PC-9 (cell line): ENCODE data around the gene ARHGEF1. TPM values are rescaled to one million over a fixed set of nuclear protein-coding genes. Genes with fewer than 3 reads are reported as not detected.
A peak's percentile ranks its signal among the peaks of the same experiment; 100 is the strongest.

ENCODE experiments used
- BruUV-seq: library from RNA; stranded (reverse); fragments of 400-500 nt; replicated peaks from 2 replicates; lab custom pipeline; 2021; lab: Mats Ljungman, UMichigan
- CTCF ChIA-PET: fragments of 300-600 bp; sonication (Branson Sonifier 250); formaldehyde crosslinking; loops from one replicate; lab custom pipeline; 2022; ENCODE audit warnings: antibody characterized with exemption; lab: Charles Lee
- POLR2A ChIA-PET: fragments of 300-600 bp; sonication (Branson Sonifier 250); formaldehyde crosslinking; loops from one replicate; lab custom pipeline; 2022; ENCODE audit warnings: antibody characterized with exemption; ENCODE audit not compliant: unreplicated experiment; lab: Charles Lee
- DNase-seq, 2 experiments: peaks; one replicate each; pipeline versions ENCODE4 v3.0.0 to v3.0.0-alpha.2; 2015 to 2022; ENCODE audit warnings: mixed read lengths in 1 of 2
- H2AFZ ChIP-seq: fragments of 200-600 bp; sonication (generic); 2 replicates; pipeline ENCODE4 v1.8.1; 2017; ENCODE audit warnings: antibody characterized with exemption
- H3F3A ChIP-seq: fragments of 200-600 bp; sonication (generic); 2 replicates; pipeline ENCODE4 v1.8.1; 2017; ENCODE audit warnings: antibody characterized with exemption, mild to moderate bottlenecking, low read depth; ENCODE audit not compliant: insufficient read depth
- H3K27ac ChIP-seq: fragments of 200-600 bp; sonication (generic); 2 replicates; pipeline ENCODE4 v1.6.1; 2016; ENCODE audit warnings: mixed run types
- H3K27me3 ChIP-seq: fragments of 200-600 bp; sonication (generic); 2 replicates; pipeline ENCODE4 v1.6.1; 2016; ENCODE audit warnings: low read depth, mixed run types; ENCODE audit not compliant: insufficient read depth
- H3K36me3 ChIP-seq: fragments of 200-600 bp; sonication (generic); 2 replicates; pipeline ENCODE4 v1.6.1; 2016; ENCODE audit warnings: low read depth, mixed run types
- H3K4me1 ChIP-seq: fragments of 200-600 bp; sonication (generic); replicated peaks from 2 replicates; pipeline ENCODE4 v1.6.1; 2016; ENCODE audit warnings: mixed run types; ENCODE audit not compliant: insufficient read depth
- H3K4me2 ChIP-seq: fragments of 200-600 bp; sonication (generic); 2 replicates; pipeline ENCODE4 v1.6.1; 2017; ENCODE audit warnings: mixed run types
- H3K4me3 ChIP-seq: fragments of 200-600 bp; sonication (generic); 2 replicates; pipeline ENCODE4 v1.6.1; 2016; ENCODE audit warnings: mixed run types
- H3K79me2 ChIP-seq: fragments of 200-600 bp; sonication (generic); 2 replicates; pipeline ENCODE4 v1.6.1; 2017; ENCODE audit warnings: low read depth, mixed run types
- H3K9me2 ChIP-seq: fragments of 200-600 bp; sonication (generic); 2 replicates; pipeline ENCODE4 v1.8.1; 2017; ENCODE audit warnings: mild to moderate bottlenecking; ENCODE audit not compliant: insufficient read depth
- H3K9me3 ChIP-seq: fragments of 200-600 bp; sonication (generic); 2 replicates; pipeline ENCODE4 v1.8.1; 2016; ENCODE audit warnings: low read depth; ENCODE audit not compliant: insufficient read depth
- H4K20me1 ChIP-seq: fragments of 200-600 bp; sonication (generic); 2 replicates; pipeline ENCODE4 v1.8.1; 2017; ENCODE audit not compliant: insufficient read depth
- EZH2 ChIP-seq: fragments of 200-600 bp; sonication (generic); IDR thresholded peaks from 2 replicates; pipeline ENCODE4 v1.8.0; 2017; ENCODE audit warnings: antibody characterized with exemption, low read depth
- intact Hi-C: fragments of 100-400 bp; cut with micrococcal nuclease; formaldehyde crosslinking; loops from one replicate; pipeline ENCODE4 v1.10.0; 2022; ENCODE audit not compliant: unreplicated experiment
- total RNA-seq: library from RNA; stranded (reverse); gene quantifications from 2 replicates; pipeline ENCODE4 v1.2.3, GENCODE V29; 2021
- TF ChIP-seq, protein P1 (sequence below): fragments of 200-600 bp; sonication (generic); conservative IDR thresholded peaks from 2 replicates; pipeline ENCODE4 v1.6.1; 2017; ENCODE audit warnings: mixed run types, antibody characterized with exemption, mild to moderate bottlenecking, moderate library complexity

ARHGEF1 gene
- total RNA-seq, 1 experiment from 2014 or later, result 101 TPM

- Histone ChIP-seq H3F3A (peaks cover 11% of the 10 kb centered on the region; the same call in 1 of the 2 replicates), H3K9me3 (no peaks in the 10 kb centered on the region), H4K20me1 (no peaks in the 10 kb centered on the region), H2AFZ (no peak overlapping the region), H3K4me1 (peaks cover 9% of the 10 kb centered on the region; the same call in 1 of the 2 replicates), H3K27me3 (peaks cover 77% of the 10 kb centered on the region), H3K4me2 (no peak overlapping the region), H3K4me3 (no peak overlapping the region), H3K9me2 (no peaks in the 10 kb centered on the region), H3K27ac (no peak overlapping the region), H3K36me3 (no peaks in the 10 kb centered on the region), H3K79me2 (no peaks in the 10 kb centered on the region)
- no peak for DNase-seq
- intact Hi-C loops, result no loop called here
- CTCF ChIA-PET, result no interaction called here
- no TSS peak for BruUV-seq
- POLR2A ChIA-PET, result no interaction called here
- TF ChIP-seq, protein P1, sequence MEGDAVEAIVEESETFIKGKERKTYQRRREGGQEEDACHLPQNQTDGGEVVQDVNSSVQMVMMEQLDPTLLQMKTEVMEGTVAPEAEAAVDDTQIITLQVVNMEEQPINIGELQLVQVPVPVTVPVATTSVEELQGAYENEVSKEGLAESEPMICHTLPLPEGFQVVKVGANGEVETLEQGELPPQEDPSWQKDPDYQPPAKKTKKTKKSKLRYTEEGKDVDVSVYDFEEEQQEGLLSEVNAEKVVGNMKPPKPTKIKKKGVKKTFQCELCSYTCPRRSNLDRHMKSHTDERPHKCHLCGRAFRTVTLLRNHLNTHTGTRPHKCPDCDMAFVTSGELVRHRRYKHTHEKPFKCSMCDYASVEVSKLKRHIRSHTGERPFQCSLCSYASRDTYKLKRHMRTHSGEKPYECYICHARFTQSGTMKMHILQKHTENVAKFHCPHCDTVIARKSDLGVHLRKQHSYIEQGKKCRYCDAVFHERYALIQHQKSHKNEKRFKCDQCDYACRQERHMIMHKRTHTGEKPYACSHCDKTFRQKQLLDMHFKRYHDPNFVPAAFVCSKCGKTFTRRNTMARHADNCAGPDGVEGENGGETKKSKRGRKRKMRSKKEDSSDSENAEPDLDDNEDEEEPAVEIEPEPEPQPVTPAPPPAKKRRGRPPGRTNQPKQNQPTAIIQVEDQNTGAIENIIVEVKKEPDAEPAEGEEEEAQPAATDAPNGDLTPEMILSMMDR, result no peak
- no peak for TF ChIP-seq EZH2
These were observed 43.2 kb downstream of the ARHGEF1 start for GRCh38 chr19:41926028-41926762.

- Histone ChIP-seq H3K27ac (no peak overlapping the region), H3F3A (peaks cover 11% of the 10 kb centered on the region; the same call in 1 of the 2 replicates), H2AFZ (no peak overlapping the region), H3K79me2 (no peaks in the 10 kb centered on the region), H3K36me3 (no peaks in the 10 kb centered on the region), H3K9me3 (no peaks in the 10 kb centered on the region), H3K27me3 (peaks cover 75% of the 10 kb centered on the region), H4K20me1 (no peaks in the 10 kb centered on the region), H3K4me1 (peaks cover 9% of the 10 kb centered on the region; the same call in 1 of the 2 replicates), H3K4me2 (no peak overlapping the region), H3K9me2 (no peaks in the 10 kb centered on the region), H3K4me3 (no peak overlapping the region)
- intact Hi-C loops, result no loop called here
- no peak for DNase-seq
- BruUV-seq, result no TSS peak
- ChIA-PET POLR2A (no interaction called here), CTCF (no interaction called here)
- TF ChIP-seq, protein P1, result no peak
- TF ChIP-seq EZH2, result no peak
These were observed 43.9 kb downstream of the ARHGEF1 start for GRCh38 chr19:41926763-41927496.

GRCh38 chr19:41927497-41928192, 44.7 kb downstream of the ARHGEF1 start:
- H3K9me2 ChIP-seq, result no peaks in the 10 kb centered on the region
- peak overlapping the region; percentile 68 for H2AFZ ChIP-seq
- H3K79me2 ChIP-seq, result no peaks in the 10 kb centered on the region
- no peak for TF ChIP-seq EZH2
- TF ChIP-seq, protein P1, result no peak
- intact Hi-C loops, result no loop called here
- H3K4me3 ChIP-seq, result peak overlapping the region; percentile 59
- peaks cover 9% of the 10 kb centered on the region; the same call in 1 of the 2 replicates for H3K4me1 ChIP-seq
- no peak for DNase-seq
- H3K4me2 ChIP-seq, result peak overlapping the region; percentile 80
- H3K9me3 ChIP-seq, result no peaks in the 10 kb centered on the region
- no peaks in the 10 kb centered on the region for H4K20me1 ChIP-seq
- no peak overlapping the region for H3K27ac ChIP-seq
- peaks cover 76% of the 10 kb centered on the region for H3K27me3 ChIP-seq
- BruUV-seq, result no TSS peak
- H3F3A ChIP-seq, result peaks cover 11% of the 10 kb centered on the region; the same call in 1 of the 2 replicates
- CTCF ChIA-PET, result interaction anchor here (0.6 to 1.0 kb wide), 2 partner anchors 9 to 238 kb away, joined by 5 to 7 read pairs; no protein-coding TSS in a partner anchor
- POLR2A ChIA-PET, result interaction anchor here (0.7 kb wide), 1 partner anchor 564 kb away, joined by 4 read pairs; no protein-coding TSS in a partner anchor
- no peaks in the 10 kb centered on the region for H3K36me3 ChIP-seq
